Adrenal gland (tissue), 12 donors: ENCODE results near the gene MEIS3. TPM values are rescaled to one million over a fixed set of nuclear protein-coding genes. Genes with fewer than 3 reads are reported as not detected.

Source experiments
- DNase-seq, 7 donors: peaks; one replicate each; pipeline ENCODE4 v3.0.0-alpha.2; 2019 to 2020
- H3K27ac ChIP-seq, 5 donors: fragments of 200-600 bp; sonication (generic) in 4 of 5; 1 replicate in 3 of 5; 2 replicates in 2 of 5; pipeline versions ENCODE4 v1.5.1 to v1.8.0; 2016 to 2020; ENCODE audit warnings: mild to moderate bottlenecking in 1 of 5
- H3K27me3 ChIP-seq: fragments of 200-600 bp; 2 replicates; pipeline ENCODE4 v1.8.0; 2021
- H3K36me3 ChIP-seq, 2 donors: fragments of 200-600 bp; replicated peaks in 1 of 2; 1 replicate in 1 of 2; 2 replicates in 1 of 2; pipeline versions ENCODE4 v1.5.1 to v1.8.0; 2018 to 2022
- H3K4me1 ChIP-seq, 2 donors: fragments of 200-600 bp; replicated peaks in 1 of 2; 1 replicate in 1 of 2; 2 replicates in 1 of 2; pipeline versions ENCODE4 v1.5.1 to v1.8.0; 2018 to 2021
- H3K4me3 ChIP-seq, 4 donors: fragments of 200-600 bp; sonication (generic) in 3 of 4; one replicate each; pipeline ENCODE4 v1.5.1; 2016 to 2018
- H3K9me3 ChIP-seq, 3 donors: fragments of 200-600 bp; sonication (generic) in 1 of 3; replicated peaks in 1 of 3; 1 replicate in 2 of 3; 2 replicates in 1 of 3; pipeline versions ENCODE4 v1.5.1 to v1.8.0; 2016 to 2021
- CTCF ChIP-seq, 6 experiments: fragments of 450-650 bp in 4 of 6; fragments of 200-600 bp in 2 of 6; sonication (generic) in 1 of 6; IDR thresholded peaks; 1 replicate in 5 of 6; 2 replicates in 1 of 6; pipeline versions ENCODE4 v1.5.1 to v1.8.0; 2016 to 2021; ENCODE audit warnings: antibody characterized with exemption in 6 of 6, mild to moderate bottlenecking in 2 of 6, moderate library complexity in 1 of 6
- POLR2A ChIP-seq, 2 donors: fragments of 450-650 bp; IDR thresholded peaks; one replicate each; pipeline ENCODE4 v1.6.1; 2017; ENCODE audit warnings: antibody characterized with exemption in 2 of 2, mild to moderate bottlenecking in 2 of 2, moderate library complexity in 1 of 2
- WGBS, 4 donors: extraction: QIAGEN DNeasy Blood & Tissue Kit in 2 of 4; methylation state at CpG; one replicate each; pipeline versions ENCODE4 v1.1.5 to v1.1.7; 2013 to 2017; 5-methylcytosine and 5-hydroxymethylcytosine counted together
- intact Hi-C, 2 donors: fragments of 100-400 bp; cut with DNase I; formaldehyde crosslinking; loops; one replicate each; pipeline versions ENCODE4 v1.14.1 to v1.15.0; 2022 to 2023
- polyA plus RNA-seq, 3 donors: library from polyadenylated mRNA; stranded (reverse); fragments of 200-250 nt in 2 of 3; fragments of 350-450 nt in 1 of 3; fragmentation: Illumina TruSeq in 1 of 3; extraction: RNeasy Lipid Tissue Mini Kit (QIAGEN cat#74804) in 1 of 3; gene quantifications; one replicate each; pipeline ENCODE4 v1.2.3, GENCODE V29; 2013 to 2014
- total RNA-seq, 9 donors: library from RNA; depleted of rRNA in 4 of 9; stranded (reverse); fragments of >200 nt in 4 of 9; fragments of 120-200 nt in 1 of 9; fragmentation: NEBNext Ultra II Directional in 1 of 9; extraction: Animal tissue kit (Norgen Biotek cat#: 25700) in 1 of 9; gene quantifications; one replicate each; pipeline versions ENCODE4 v1.1.0 to v1.2.4, GENCODE V29; 2013 to 2023
- donor health status: healthy with polysubstance abuse.
- donor health status: Bipolar disorder and iron deficiency.
- donor health status: DM: yes; HTN: yes; CAD: no.
- donor health status: DM: no; HTN: no; CAD: no.
- donor health status: DM: no; HTN: no; CAD: no.
- donor health status: DM: yes; HTN: yes; CAD: no.

MEIS3 gene
- total and polyA plus RNA-seq, 12 donors = 2.1 to 15.5 (median 5.1) TPM

- Histone ChIP-seq H3K27me3 (no peaks in the 10 kb centered on the region), H3K27ac (no peak overlapping the region), H3K9me3 (no peaks in the 10 kb centered on the region), H3K4me1 (no peaks in the 10 kb centered on the region), H3K4me3 (no peak overlapping the region), H3K36me3 (peaks cover 0 to 73% of the 10 kb centered on the region in 2 donors)
- WGBS, 4 donors = 74 to 83% (median 79%) methylated on average over 12 to 13 of the region's 13 CpGs
- intact Hi-C loops = no loop called here
- DNase-seq = peak in 2 of 7 donors; percentile 45 to 47
- TF ChIP-seq POLR2A (IDR thresholded peaks at IDR 0.05) = no peak
- no peak for TF ChIP-seq CTCF (IDR thresholded peaks at IDR 0.05)
These were observed 55.4 kb downstream of the MEIS3 start for GRCh38 chr19:47363758-47364531.

- intact Hi-C loops = no loop called here
- TF ChIP-seq POLR2A (IDR thresholded peaks at IDR 0.05) = no peak
- TF ChIP-seq CTCF (IDR thresholded peaks at IDR 0.05) = no peak
- peaks cover 0 to 84% of the 10 kb centered on the region in 2 donors for H3K36me3 ChIP-seq
These were observed 57.0 kb downstream of the MEIS3 start for GRCh38 chr19:47362321-47362720.

GRCh38 chr19:47358936-47359335 is 60.4 kb downstream of the MEIS3 start:
- intact Hi-C loops = no loop called here
- WGBS, 4 donors = 85 to 95% (median 92%) methylated on average over 4 to 6 of the region's 6 CpGs
- Histone ChIP-seq H3K4me3 (no peak overlapping the region), H3K4me1 (no peaks in the 10 kb centered on the region), H3K27ac (no peak overlapping the region), H3K9me3 (no peaks in the 10 kb centered on the region), H3K27me3 (no peaks in the 10 kb centered on the region), H3K36me3 (peaks cover 0 to 98% of the 10 kb centered on the region in 2 donors)
- TF ChIP-seq POLR2A (IDR thresholded peaks at IDR 0.05) = no peak
- no peak for TF ChIP-seq CTCF (IDR thresholded peaks at IDR 0.05)
- DNase-seq = no peak

More at GRCh38 chr19:47362321-47362720, 57.0 kb downstream of the MEIS3 start:
- no peak for DNase-seq
- no peak overlapping the region for H3K4me3 ChIP-seq
- no peaks in the 10 kb centered on the region for H3K4me1 ChIP-seq
- no peak overlapping the region for H3K27ac ChIP-seq
- 93 to 96% (median 94%) methylated on average over 21 of the region's 21 CpGs for WGBS, 4 donors
- H3K27me3 ChIP-seq = no peaks in the 10 kb centered on the region
- H3K9me3 ChIP-seq = no peaks in the 10 kb centered on the region

GRCh38 chr19:47357788-47358680 is 61.3 kb downstream of the MEIS3 start:
- intact Hi-C loops = no loop called here
- no peak for TF ChIP-seq CTCF (IDR thresholded peaks at IDR 0.05)
- no peak for TF ChIP-seq POLR2A (IDR thresholded peaks at IDR 0.05)
- Histone ChIP-seq H3K9me3 (no peaks in the 10 kb centered on the region), H3K36me3 (peaks cover 0 to 98% of the 10 kb centered on the region in 2 donors), H3K27me3 (no peaks in the 10 kb centered on the region), H3K4me3 (no peak overlapping the region), H3K27ac (no peak overlapping the region), H3K4me1 (no peaks in the 10 kb centered on the region)
- 93 to 96% (median 95%) methylated on average over 15 to 28 of the region's 28 CpGs for WGBS, 4 donors
- no peak for DNase-seq
